GM12878 (cell line): ENCODE data around the gene PSMD14. TPM values are rescaled to one million over a fixed set of nuclear protein-coding genes. Genes with fewer than 3 reads are reported as not detected.

Experiments
- ATF3 ChIP-seq: IDR thresholded peaks from 2 replicates; pipeline ENCODE4 v1.6.1; 2011; ENCODE audit warnings: low read depth, mild to moderate bottlenecking, low read length, moderate library complexity, borderline replicate concordance; ENCODE audit errors: extremely low read depth
- CUX1 ChIP-seq: IDR thresholded peaks from 2 replicates; pipeline ENCODE4 v1.6.1; 2012; ENCODE audit warnings: improper control_type of control experiment, low read depth, low read length; ENCODE audit not compliant: insufficient replicate concordance
- DPF2 ChIP-seq: fragments of 450-650 bp; IDR thresholded peaks from 2 replicates; pipeline ENCODE4 v1.6.1; 2017; ENCODE audit warnings: mild to moderate bottlenecking
- E2F8 ChIP-seq: fragments of 450-650 bp; IDR thresholded peaks from 2 replicates; pipeline ENCODE4 v1.6.1; 2018; ENCODE audit warnings: mild to moderate bottlenecking, low read depth, moderate library complexity; ENCODE audit not compliant: partially characterized antibody
- FOXM1 ChIP-seq: IDR thresholded peaks from 2 replicates; pipeline ENCODE4 v1.6.1; 2012; ENCODE audit warnings: low read depth, mild to moderate bottlenecking, inconsistent platforms, low read length, moderate library complexity
- GABPA ChIP-seq: IDR thresholded peaks from 2 replicates; pipeline ENCODE4 v1.6.1; 2014; ENCODE audit warnings: antibody characterized with exemption, low read depth, mild to moderate bottlenecking, inconsistent platforms
- HDAC6 ChIP-seq: fragments of 200-600 bp; sonication (generic); IDR thresholded peaks from one replicate; pipeline ENCODE4 v1.8.0; 2017; ENCODE audit warnings: antibody characterized with exemption; ENCODE audit not compliant: unreplicated experiment
- KAT2A ChIP-seq: conservative IDR thresholded peaks from 2 replicates; pipeline ENCODE4 v1.6.1; 2011; ENCODE audit warnings: low read depth, low read length; ENCODE audit not compliant: control insufficient read depth
- MEF2B ChIP-seq: fragments of 450-650 bp; IDR thresholded peaks from 2 replicates; pipeline ENCODE4 v1.6.1; 2018; ENCODE audit warnings: mild to moderate bottlenecking, moderate library complexity; ENCODE audit not compliant: partially characterized antibody, poor library complexity, severe bottlenecking
- MYC ChIP-seq: IDR thresholded peaks from 2 replicates; pipeline ENCODE4 v1.6.1; 2011; ENCODE audit warnings: mild to moderate bottlenecking, low read length, moderate library complexity, inconsistent platforms; ENCODE audit not compliant: insufficient read depth, insufficient replicate concordance, insufficient read length, severe bottlenecking
- NBN ChIP-seq: fragments of 450-650 bp; IDR thresholded peaks from 2 replicates; pipeline ENCODE4 v1.6.1; 2016
- NKRF ChIP-seq: fragments of 450-650 bp; conservative IDR thresholded peaks from 2 replicates; pipeline ENCODE4 v1.6.1; 2017; ENCODE audit warnings: mild to moderate bottlenecking, moderate library complexity
- NR2C1 ChIP-seq: fragments of 450-650 bp; IDR thresholded peaks from 2 replicates; pipeline ENCODE4 v1.6.1; 2017; ENCODE audit warnings: antibody characterized with exemption, mild to moderate bottlenecking, moderate library complexity
- NR2F1 ChIP-seq: fragments of 450-650 bp; conservative IDR thresholded peaks from 2 replicates; pipeline ENCODE4 v1.6.1; 2017; ENCODE audit warnings: mild to moderate bottlenecking
- RB1 ChIP-seq: fragments of 450-650 bp; formaldehyde crosslinking; IDR thresholded peaks from 2 replicates; pipeline ENCODE4 v1.6.1; 2017; ENCODE audit warnings: mild to moderate bottlenecking, borderline replicate concordance
- SMARCA5 ChIP-seq: fragments of 450-650 bp; IDR thresholded peaks from 2 replicates; pipeline ENCODE4 v1.6.1; 2017; ENCODE audit warnings: mild to moderate bottlenecking
- TCF3 ChIP-seq: IDR thresholded peaks from 2 replicates; pipeline ENCODE4 v1.6.1; 2012; ENCODE audit warnings: low read depth, mild to moderate bottlenecking, low read length, borderline replicate concordance; ENCODE audit not compliant: insufficient read depth
- YY1 ChIP-seq: IDR thresholded peaks from 2 replicates; pipeline ENCODE4 v1.6.1; 2011; ENCODE audit warnings: low read depth, mild to moderate bottlenecking, low read length
- polyA plus RNA-seq, 11 experiments: library from polyadenylated mRNA; depleted of rRNA in 4 of 11; unstranded in 6 of 11; stranded (reverse) in 5 of 11; fragments of >200 nt; fragmentation: Nextera tagmentation in 4 of 11; fragmentation: Illumina TruSeq in 1 of 11; extraction: Ambion mirVana in 4 of 11; extraction: Trizol in 1 of 11; gene quantifications; 1 replicate in 1 of 11; 2 replicates in 10 of 11; pipeline versions ENCODE4 v1.2.1 to v1.2.3, GENCODE V29; 2011 to 2016; ENCODE audit warnings: inconsistent platforms in 2 of 11, missing spikeins in 2 of 11, low read depth in 1 of 11
- total RNA-seq, 4 experiments: library from RNA; depleted of rRNA in 3 of 4; stranded (reverse); fragments of >200 nt in 3 of 4; fragmentation: Illumina TruSeq in 1 of 4; extraction: Trizol in 1 of 4; gene quantifications; 2 replicates each; pipeline versions ENCODE4 v1.2.1 to v1.2.3, GENCODE V29; 2013 to 2021

PSMD14 gene
- total and polyA plus RNA-seq, 10 of the 15 experiments (the other 5 are each of a cell fraction or from before 2014, with no cell fraction given): 70.5 to 253 (median 127) TPM

GRCh38 chr2:161308178-161308955, at the start of gene PSMD14 (continued):
- TF ChIP-seq CUX1 (no peak), SMARCA5 (peak; percentile 41; the same call in 1 of the 2 replicates), KAT2A (no peak), DPF2 (0 out of 2 replicates have a peak, but pooled peaks have one; percentile 26), NR2F1 (no peak; the same call in 1 of the 2 replicates), FOXM1 (no peak; the same call in 1 of the 2 replicates), RB1 (0 out of 2 replicates have a peak, but pooled peaks have one; percentile 16), ATF3 (no peak), NKRF (peak; percentile 96), YY1 (peak; percentile 45; the same call in 1 of the 2 replicates), TCF3 (peak; percentile 47; the same call in 1 of the 2 replicates), MEF2B (no peak), NBN (peak; percentile 79), E2F8 (peak; percentile 33), GABPA (peak; percentile 95), HDAC6 (peak; percentile 74), MYC (peak; percentile 88), NR2C1 (peak; percentile 97)
